GM18502 (cell line): ENCODE measurements around the gene IL1R1.
"Not testable (repeated sequence)": the region's sequence is repeated elsewhere in the genome, so short reads cannot be mapped to it uniquely, and the experiment has no call there.

Source experiments
- ATAC-seq: cut with Tn5 transposase; IDR thresholded peaks from one replicate; pipeline ENCODE4 v1.9.1; 2021; ENCODE audit warnings: mild to moderate bottlenecking; ENCODE audit not compliant: unreplicated experiment, poor library complexity

Gene IL1R1

DNA sequence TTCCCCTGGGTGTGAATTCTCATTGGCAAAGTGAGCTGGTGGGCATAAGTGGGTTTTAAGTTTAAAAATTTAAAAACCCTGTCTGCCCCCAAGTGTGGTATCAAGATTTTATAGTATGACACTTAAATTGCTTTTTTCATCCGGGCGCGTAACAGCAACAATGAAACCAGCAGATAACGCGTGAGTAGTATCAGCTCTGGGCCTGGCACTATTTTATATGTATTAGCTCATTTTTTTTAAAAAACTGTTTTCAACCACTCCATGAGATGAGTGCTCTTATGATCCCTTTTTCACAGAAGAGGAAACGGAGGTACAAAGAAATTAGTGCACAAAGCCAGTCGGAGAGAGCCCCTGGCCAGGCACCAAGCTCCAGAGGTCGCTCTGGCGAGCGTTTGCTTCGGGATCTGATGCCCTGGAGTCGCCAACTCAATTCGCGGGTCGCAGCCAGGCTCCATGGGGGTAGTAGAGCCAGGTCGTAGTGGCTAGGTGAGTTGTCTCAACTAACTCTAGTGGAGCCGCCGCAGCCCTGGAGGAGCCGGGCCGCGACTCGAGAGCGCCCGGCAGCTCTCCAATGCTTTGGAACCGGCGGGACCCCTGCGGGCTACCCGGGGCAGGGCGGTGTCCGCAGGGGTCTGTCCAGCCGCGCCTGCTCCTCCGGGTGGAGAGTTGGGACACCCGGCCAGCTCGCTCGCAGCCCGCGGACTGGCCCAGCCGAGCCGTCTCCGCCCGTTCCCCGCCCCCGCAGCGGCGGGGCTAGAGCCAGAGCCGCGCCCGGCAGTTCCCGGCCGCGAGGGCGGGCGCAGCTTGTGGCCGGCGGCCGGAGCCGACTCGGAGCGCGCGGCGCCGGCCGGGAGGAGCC, at the start of gene IL1R1:
Gene IL1R1 (plus strand): TSS at position 777 of the 859 bp plus-strand sequence. CDS start 14,979 bp downstream, outside the sequence.
- no peak for ATAC-seq

- no peak for ATAC-seq
Measured at GRCh38 chr2:102093662-102094061, 48.9 kb upstream of the IL1R1 start.

DNA sequence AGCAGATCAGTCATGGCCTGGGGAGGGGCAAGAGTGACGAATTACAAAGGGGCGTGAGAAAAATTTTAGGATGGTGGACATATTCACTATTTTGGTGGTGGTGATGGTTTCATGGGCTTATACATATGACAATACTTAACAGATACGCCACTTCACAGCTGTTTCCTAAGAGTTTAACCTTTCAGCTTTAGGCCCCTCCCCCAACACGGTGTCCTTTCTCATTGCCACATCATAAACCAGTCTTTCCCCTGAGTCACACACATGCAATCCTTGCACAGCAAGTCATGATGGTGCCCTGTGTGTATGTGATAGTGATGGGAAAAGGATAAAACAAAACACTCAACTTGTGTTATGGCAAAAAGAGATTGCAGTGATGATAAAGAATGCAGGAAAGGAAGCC, 47.6 kb upstream of the IL1R1 start:
- ATAC-seq: no peak

- ATAC-seq: no peak
Measured at GRCh38 chr2:102096103-102096502, 46.4 kb upstream of the IL1R1 start.

DNA sequence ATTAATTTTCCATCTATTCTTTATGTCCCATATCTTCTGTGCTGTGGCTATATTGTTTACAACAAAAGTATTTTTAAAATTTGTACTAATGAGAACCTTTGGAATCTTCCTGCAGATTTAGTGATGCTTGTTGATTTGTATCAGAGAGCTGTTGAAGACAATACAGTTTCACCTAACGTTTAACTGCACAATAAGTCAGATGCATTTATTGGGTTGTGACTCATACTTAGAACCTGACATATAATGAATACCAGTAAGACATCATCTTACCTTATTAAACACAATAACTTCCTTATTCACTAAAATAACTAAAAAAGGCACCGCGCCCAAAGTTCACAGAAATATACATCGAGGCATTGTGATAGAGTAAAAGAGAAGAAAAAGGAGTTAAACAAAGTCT, 43.8 kb upstream of the IL1R1 start:
- no peak for ATAC-seq

GRCh38 chr2:102099536-102100298, 42.8 kb upstream of the IL1R1 start:
- no peak for ATAC-seq

GRCh38 chr2:102100371-102101096, 42.0 kb upstream of the IL1R1 start:
- ATAC-seq: no peak

DNA sequence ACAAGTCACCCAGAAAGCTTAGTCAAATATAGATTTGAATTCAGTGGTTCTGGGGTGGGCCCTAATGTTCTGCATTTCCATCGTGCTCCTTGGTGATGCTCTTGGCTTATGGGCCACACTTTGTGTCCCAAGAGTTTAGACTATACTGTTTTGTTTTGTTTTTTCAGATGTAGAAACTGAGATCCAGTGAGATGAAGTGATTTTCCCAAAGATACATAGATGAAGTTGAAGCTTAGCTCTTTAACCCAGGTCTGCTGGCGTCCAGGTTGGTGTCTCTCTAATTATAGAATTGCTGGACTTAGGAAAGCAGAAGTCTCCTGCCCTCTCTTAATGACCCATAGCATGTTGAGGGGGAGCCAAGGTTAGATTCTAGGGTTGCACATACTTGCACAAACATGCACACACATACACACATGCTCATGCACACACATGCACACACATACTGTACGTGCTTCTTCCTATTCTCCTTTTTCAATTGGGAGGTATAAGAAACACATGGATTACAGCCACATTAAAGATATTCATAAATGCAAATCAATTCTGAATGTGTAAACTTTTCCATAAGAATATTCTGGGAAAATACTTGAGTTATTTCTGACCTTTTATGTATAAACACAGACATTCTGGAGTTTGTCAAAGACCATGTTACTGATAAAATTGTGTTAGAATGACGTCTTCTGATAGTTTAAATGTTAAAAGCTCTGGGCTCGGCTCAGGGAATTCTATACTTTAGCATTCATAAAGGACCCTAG, 41.3 kb upstream of the IL1R1 start:
- no peak for ATAC-seq

DNA sequence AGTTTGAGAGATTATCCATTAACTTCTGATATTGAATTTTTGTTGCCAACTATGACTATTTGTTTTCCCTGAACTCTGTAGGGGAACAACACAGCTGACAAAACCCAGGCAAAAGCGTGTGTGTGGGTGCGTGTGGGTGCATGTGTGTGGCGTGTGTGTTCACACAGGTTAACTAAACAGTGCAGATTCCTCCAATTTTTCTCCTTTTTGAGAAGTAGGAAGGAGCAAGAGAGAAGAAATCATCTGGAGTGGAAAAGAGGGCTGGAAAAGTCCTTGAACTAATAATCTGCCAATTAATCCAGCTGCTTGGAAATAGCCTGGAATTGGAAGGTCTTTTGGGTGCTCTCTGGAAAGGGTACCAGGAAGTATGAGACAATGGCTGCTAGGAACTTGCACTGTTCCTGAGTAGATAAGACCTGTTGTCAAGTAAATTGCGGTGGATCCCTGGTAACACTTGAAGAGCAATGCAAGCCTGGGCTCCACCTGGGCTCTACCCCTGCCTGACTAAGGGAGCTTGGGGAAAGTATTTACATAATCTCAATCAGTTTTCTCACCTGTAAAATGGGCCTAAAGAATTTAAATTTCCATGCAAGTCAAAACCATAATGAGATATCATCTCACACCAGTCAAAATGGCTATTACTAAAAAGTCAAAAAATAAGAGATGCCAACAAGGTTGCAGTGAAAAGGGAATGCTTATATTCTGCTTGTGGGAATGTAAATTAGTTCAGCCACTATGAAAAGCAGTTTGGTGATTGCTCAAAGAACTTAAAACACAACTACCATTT, 40.5 kb upstream of the IL1R1 start:
- ATAC-seq: no peak

DNA sequence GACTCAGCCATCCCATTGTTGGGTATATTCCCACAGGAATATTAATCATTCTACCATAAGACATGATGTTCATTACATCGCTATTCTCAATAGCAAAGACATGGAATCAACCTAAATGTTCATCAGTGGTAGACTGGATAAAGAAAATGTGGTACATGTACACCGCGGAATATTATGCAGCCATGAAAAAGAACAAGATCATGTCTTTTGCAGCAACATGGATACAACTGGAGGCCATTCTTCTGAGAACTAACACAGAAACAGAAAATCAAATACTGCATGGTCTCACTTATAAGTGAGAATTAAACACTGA, 40.0 kb upstream of the IL1R1 start:
- ATAC-seq: not testable (repeated sequence)

GRCh38 chr2:102103284-102103683, 39.3 kb upstream of the IL1R1 start:
- ATAC-seq: no peak

- ATAC-seq: peak; percentile 90
Measured at GRCh38 chr2:102103992-102104871, 38.3 kb upstream of the IL1R1 start.

- ATAC-seq: no peak
Measured at GRCh38 chr2:102106133-102106556, 36.4 kb upstream of the IL1R1 start.

GRCh38 chr2:102106813-102107740, 35.5 kb upstream of the IL1R1 start:
- not testable (repeated sequence) for ATAC-seq

- ATAC-seq: no peak
Measured at GRCh38 chr2:102107741-102108070, 34.8 kb upstream of the IL1R1 start.

DNA sequence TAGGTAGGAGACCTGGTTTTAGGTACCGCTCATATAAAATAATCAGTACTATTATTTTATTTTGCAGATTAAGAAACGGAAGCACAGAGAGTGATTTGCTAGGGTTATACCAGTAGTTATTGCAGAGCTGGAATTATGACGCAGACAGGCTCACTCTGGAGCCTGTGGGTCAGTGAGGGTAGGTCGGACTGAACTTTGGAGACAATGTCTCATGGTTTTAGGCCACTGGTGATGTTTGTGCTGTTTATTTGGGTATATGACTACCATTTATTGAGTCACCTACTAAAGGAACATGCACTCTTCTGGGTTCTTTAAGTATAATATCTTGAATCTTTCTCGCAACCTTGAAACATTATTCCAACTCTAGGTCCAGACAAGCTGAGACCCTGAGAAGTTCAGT, 33.5 kb upstream of the IL1R1 start:
- no peak for ATAC-seq

- ATAC-seq: no peak
Measured at GRCh38 chr2:102110171-102110570, 32.4 kb upstream of the IL1R1 start.
